IMR-90 (cell line): ENCODE measurements around the gene NPAS2. TPM values are rescaled to one million over a fixed set of nuclear protein-coding genes. Genes with fewer than 3 reads are reported as not detected.

Experiments
- ATAC-seq: fragments of 200-7000 bp; cut with Tn5 transposase; 2 replicates; pipeline ENCODE4 v1.9.1; 2020; ENCODE audit warnings: low read depth, mild to moderate bottlenecking, moderate library complexity
- BruUV-seq: library from RNA; stranded (reverse); fragments of 400-500 nt; replicated peaks from 2 replicates; lab custom pipeline; 2021; lab: Mats Ljungman, UMichigan
- CTCF ChIA-PET: fragments of 300-600 bp; formaldehyde crosslinking; extraction: SDS; loops from one replicate; lab custom pipeline; 2021; ENCODE audit warnings: antibody characterized with exemption; lab: Yijun Ruan, JAX
- POLR2A ChIA-PET: fragments of 300-600 bp; sonication (Branson Sonifier 250); formaldehyde crosslinking; loops from one replicate; lab custom pipeline; 2022; ENCODE audit warnings: antibody characterized with exemption; ENCODE audit not compliant: unreplicated experiment; lab: Charles Lee
- DNase-seq: peaks from one replicate; pipeline ENCODE4 v3.0.0; 2013
- H2AFZ ChIP-seq: replicated peaks from 2 replicates; pipeline ENCODE3; 2013; ENCODE audit warnings: low read length, mild to moderate bottlenecking; ENCODE audit not compliant: poor library complexity
- H2AK5ac ChIP-seq: 2 replicates; pipeline ENCODE4 v1.6.1; 2013; ENCODE audit warnings: low read depth, low read length, inconsistent platforms
- H2AK9ac ChIP-seq: replicated peaks from 2 replicates; pipeline ENCODE3; 2013; ENCODE audit warnings: mild to moderate bottlenecking, low read depth, low read length, moderate library complexity; ENCODE audit not compliant: poor library complexity
- H2BK120ac ChIP-seq: 2 replicates; pipeline ENCODE4 v1.6.1; 2013; ENCODE audit warnings: low read depth, low read length, inconsistent platforms
- H2BK15ac ChIP-seq: 3 replicates; pipeline ENCODE4 v1.6.1; 2013; ENCODE audit warnings: low read depth, low read length, inconsistent platforms
- H2BK20ac ChIP-seq: 2 replicates; pipeline ENCODE4 v1.6.1; 2013; ENCODE audit warnings: low read depth, mild to moderate bottlenecking, inconsistent platforms, low read length, moderate library complexity
- H2BK5ac ChIP-seq: 2 replicates; pipeline ENCODE4 v1.6.1; 2013; ENCODE audit warnings: mild to moderate bottlenecking, low read depth, low read length, inconsistent platforms; ENCODE audit not compliant: poor library complexity, severe bottlenecking
- H3K14ac ChIP-seq: replicated peaks from 2 replicates; pipeline ENCODE4 v1.6.1; 2013; ENCODE audit warnings: low read depth, low read length, inconsistent platforms
- H3K18ac ChIP-seq: 2 replicates; pipeline ENCODE4 v1.6.1; 2013; ENCODE audit warnings: low read depth, low read length, control low read depth
- H3K23ac ChIP-seq: 2 replicates; pipeline ENCODE4 v1.6.1; 2013; ENCODE audit warnings: low read depth, low read length, inconsistent platforms
- H3K27ac ChIP-seq: 2 replicates; pipeline ENCODE4 v1.5.1; 2013; ENCODE audit warnings: mild to moderate bottlenecking, control low read depth, low read length; ENCODE audit not compliant: insufficient read depth
- H3K27me3 ChIP-seq: 2 replicates; pipeline ENCODE4 v1.6.1; 2013; ENCODE audit warnings: low read length; ENCODE audit not compliant: control insufficient read depth, insufficient read depth
- H3K36me3 ChIP-seq: 2 replicates; pipeline ENCODE4 v1.6.1; 2013; ENCODE audit warnings: low read length, mixed read lengths; ENCODE audit not compliant: control insufficient read depth, insufficient read depth
- H3K4ac ChIP-seq: 2 replicates; pipeline ENCODE4 v1.6.1; 2013; ENCODE audit warnings: low read depth, low read length, inconsistent platforms
- H3K4me1 ChIP-seq: 2 replicates; pipeline ENCODE4 v1.6.1; 2013; ENCODE audit warnings: low read length, mixed read lengths; ENCODE audit not compliant: control insufficient read depth, insufficient read depth
- H3K4me2 ChIP-seq: 2 replicates; pipeline ENCODE4 v1.6.1; 2013; ENCODE audit warnings: low read depth, mild to moderate bottlenecking, control low read depth, low read length, moderate library complexity
- H3K4me3 ChIP-seq: 2 replicates; pipeline ENCODE4 v1.5.1; 2013; ENCODE audit warnings: low read depth, mild to moderate bottlenecking, control low read depth, low read length, moderate library complexity; ENCODE audit not compliant: insufficient read depth
- H3K56ac ChIP-seq: 2 replicates; pipeline ENCODE4 v1.6.1; 2013; ENCODE audit warnings: low read length, inconsistent platforms; ENCODE audit not compliant: insufficient read depth; ENCODE audit errors: extremely low read depth
- H3K79me1 ChIP-seq, 2 experiments: 2 replicates each; pipeline ENCODE4 v1.6.1; 2013; ENCODE audit warnings: low read length in 2 of 2, inconsistent platforms in 1 of 2, low read depth in 1 of 2
- H3K9ac ChIP-seq: 2 replicates; pipeline ENCODE4 v1.6.1; 2013; ENCODE audit warnings: low read depth, low read length, control low read depth
- H3K9me1 ChIP-seq: 2 replicates; pipeline ENCODE4 v1.6.1; 2013; ENCODE audit warnings: low read length, inconsistent platforms; ENCODE audit not compliant: insufficient read depth
- H3K9me3 ChIP-seq: 2 replicates; pipeline ENCODE4 v1.6.1; 2013; ENCODE audit warnings: low read length; ENCODE audit not compliant: control insufficient read depth, insufficient read depth
- H4K20me1 ChIP-seq: 2 replicates; pipeline ENCODE4 v1.6.1; 2013; ENCODE audit warnings: low read length, inconsistent platforms; ENCODE audit not compliant: insufficient read depth
- H4K5ac ChIP-seq: 2 replicates; pipeline ENCODE4 v1.6.1; 2013; ENCODE audit warnings: mild to moderate bottlenecking, low read depth, low read length, control low read depth
- H4K8ac ChIP-seq, 2 experiments: 2 replicates each; pipeline ENCODE4 v1.6.1; 2013; ENCODE audit warnings: low read depth in 2 of 2, low read length in 2 of 2, control low read depth in 1 of 2, inconsistent platforms in 1 of 2
- H4K91ac ChIP-seq: 2 replicates; pipeline ENCODE4 v1.6.1; 2013; ENCODE audit warnings: low read depth, low read length, inconsistent platforms; ENCODE audit not compliant: insufficient read depth
- POLR2A ChIP-seq: IDR thresholded peaks from 2 replicates; pipeline ENCODE4 v1.6.1; 2012; ENCODE audit warnings: mild to moderate bottlenecking, low read depth, low read length
- WGBS, 2 experiments: methylation state at CpG; one replicate each; pipeline versions ENCODE4 v1.1.5 to v1.1.7; 2013; ENCODE audit warnings: missing lambda C conversion rate in 2 of 2; ENCODE audit not compliant: insufficient read length in 1 of 2; ENCODE audit errors: extremely low coverage in 2 of 2; 5-methylcytosine and 5-hydroxymethylcytosine counted together
- dilution Hi-C: fragments of 300-500 bp; cut with HindIII; formaldehyde crosslinking; loops from one replicate; pipeline ENCODE4 v1.14.3; 2018; ENCODE audit warnings: low sequenced_read_pairs; ENCODE audit not compliant: unreplicated experiment
- in situ Hi-C: fragments of 300-500 bp; cut with MboI; formaldehyde crosslinking; loops from 3 replicates; pipeline ENCODE4 v1.14.3; 2019; ENCODE audit warnings: low sequenced_read_pairs, inconsistent platforms, mixed read lengths
- intact Hi-C: fragments of 100-400 bp; cut with micrococcal nuclease; formaldehyde crosslinking; loops from 2 replicates; pipeline ENCODE4 v1.10.0; 2022
- polyA plus RNA-seq, 3 experiments: library from polyadenylated mRNA; depleted of rRNA; stranded (reverse); fragments of >200 nt; gene quantifications; 2 replicates each; pipeline ENCODE4 v1.2.3, GENCODE V29; 2012; ENCODE audit warnings: low replicate concordance in 1 of 3
- total RNA-seq: library from RNA; depleted of rRNA; stranded (reverse); fragments of >200 nt; gene quantifications from 2 replicates; pipeline ENCODE4 v1.2.3, GENCODE V29; 2012
- TF ChIP-seq, protein P1 (sequence below): fragments of 150-350 bp; IDR thresholded peaks from 2 replicates; pipeline ENCODE4 v1.6.1; 2016; ENCODE audit warnings: low read depth, mild to moderate bottlenecking, low read length, moderate library complexity, borderline replicate concordance

Gene NPAS2
- total and polyA plus RNA-seq, 2 of the 4 experiments (the other 2 are of a cell fraction): 5.2 to 14.8 TPM

DNA sequence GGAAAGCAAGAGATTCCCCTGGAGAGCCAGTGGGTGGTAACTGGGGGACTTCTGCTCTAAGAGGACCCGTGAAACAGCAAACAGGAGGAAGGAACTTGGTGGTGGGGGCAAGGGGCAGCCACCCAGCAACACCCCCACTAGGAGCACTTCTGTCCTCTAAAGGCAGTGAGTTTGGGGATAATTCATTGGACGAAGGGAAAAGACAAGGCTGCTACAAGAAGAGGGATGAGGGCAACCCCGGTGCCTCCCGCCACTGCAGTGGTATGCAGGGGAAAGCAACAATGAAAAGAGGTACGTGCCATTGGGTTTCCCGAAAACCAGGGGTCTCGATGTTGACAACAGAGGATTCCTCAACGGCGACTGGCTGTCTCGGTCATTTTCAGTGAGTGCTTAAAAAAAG lies 191.2 kb downstream of the NPAS2 start:
- in situ Hi-C loops (loop anchor here (5.0 kb wide), 1 partner anchor 196 kb away; no protein-coding TSS in a partner anchor), intact Hi-C loops (loop anchor here (5.0 kb wide), 1 partner anchor 241 kb away; the partner anchor contains the start of gene CNOT11), dilution Hi-C loops (no loop called here)
- Histone ChIP-seq H3K14ac (no peak overlapping the region), H3K27me3 (no peaks in the 10 kb centered on the region), H4K20me1 (peaks cover 49% of the 10 kb centered on the region), H3K18ac (no peak overlapping the region), H3K56ac (no peak overlapping the region), H3K4me3 (no peak overlapping the region), H4K5ac (no peak overlapping the region), H2BK15ac (no peak overlapping the region), H2AFZ (no peak overlapping the region), H3K27ac (no peak overlapping the region; the same call in 1 of the 2 replicates), H2BK5ac (no peak overlapping the region), H4K8ac (no peak overlapping the region), H3K4ac (no peak overlapping the region), H4K91ac (no peak overlapping the region), H3K9me1 (0 out of 2 replicates have a peak, but pooled peaks cover 2% of the 10 kb centered on the region), H3K9me3 (no peaks in the 10 kb centered on the region), H3K4me2 (no peak overlapping the region), H3K4me1 (0 out of 2 replicates have a peak, but pooled peaks cover 2% of the 10 kb centered on the region), H2AK5ac (no peak overlapping the region), H2AK9ac (no peak overlapping the region), H3K79me1 (peaks cover 25 to 62% of the 10 kb centered on the region in 2 experiments), H2BK120ac (no peak overlapping the region), H3K9ac (no peak overlapping the region), H3K23ac (no peak overlapping the region), H2BK20ac (no peak overlapping the region), H3K36me3 (peaks cover 34% of the 10 kb centered on the region)
- no peak for DNase-seq
- BruUV-seq: no TSS peak
- ChIA-PET POLR2A (no interaction called here), CTCF (interaction anchor here (0.6 to 2.2 kb wide), 3 partner anchors 142 to 415 kb away, joined by 3 to 19 read pairs (median 9); no protein-coding TSS in a partner anchor)
- ATAC-seq: peak; percentile 6; the same call in 1 of the 2 replicates
- 95% methylated on average over 3 of the region's 10 CpGs; no CpG with 5 or more reads in 1 of the 2 experiments for WGBS, 2 experiments
- TF ChIP-seq, protein P1, sequence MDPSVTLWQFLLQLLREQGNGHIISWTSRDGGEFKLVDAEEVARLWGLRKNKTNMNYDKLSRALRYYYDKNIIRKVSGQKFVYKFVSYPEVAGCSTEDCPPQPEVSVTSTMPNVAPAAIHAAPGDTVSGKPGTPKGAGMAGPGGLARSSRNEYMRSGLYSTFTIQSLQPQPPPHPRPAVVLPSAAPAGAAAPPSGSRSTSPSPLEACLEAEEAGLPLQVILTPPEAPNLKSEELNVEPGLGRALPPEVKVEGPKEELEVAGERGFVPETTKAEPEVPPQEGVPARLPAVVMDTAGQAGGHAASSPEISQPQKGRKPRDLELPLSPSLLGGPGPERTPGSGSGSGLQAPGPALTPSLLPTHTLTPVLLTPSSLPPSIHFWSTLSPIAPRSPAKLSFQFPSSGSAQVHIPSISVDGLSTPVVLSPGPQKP: no peak
- TF ChIP-seq POLR2A: no peak
